Keratinocyte (primary cell): ENCODE data around the gene MGAT3. TPM values are rescaled to one million over a fixed set of nuclear protein-coding genes. Genes with fewer than 3 reads are reported as not detected.

Experiments used
- DNase-seq: peaks from one replicate; pipeline ENCODE4 v3.0.0-alpha.2; 2011; ENCODE audit warnings: low read depth, missing footprints, low spot score
- FAIRE-seq: peaks from 2 replicates; lab custom pipeline; 2011; peaks lifted over from hg19 to GRCh38; lab: Jason Lieb, UNC
- H2AFZ ChIP-seq: 2 replicates; pipeline ENCODE4 v1.6.0; 2012; ENCODE audit warnings: low read length, control low read depth, inconsistent platforms; ENCODE audit not compliant: control insufficient read depth
- H3K27ac ChIP-seq: 2 replicates; pipeline ENCODE4 v1.5.1; 2011; ENCODE audit warnings: low read length; ENCODE audit not compliant: control insufficient read depth, insufficient read depth
- H3K27me3 ChIP-seq: 3 replicates; pipeline ENCODE4 v1.6.0; 2011; ENCODE audit warnings: low read length; ENCODE audit not compliant: control insufficient read depth, insufficient read depth; ENCODE audit errors: extremely low read depth
- H3K36me3 ChIP-seq, 2 experiments: 2 replicates in 1 of 2; 3 replicates in 1 of 2; pipeline ENCODE4 v1.5.1; 2011; ENCODE audit warnings: low read length in 2 of 2, mild to moderate bottlenecking in 1 of 2; ENCODE audit not compliant: control insufficient read depth in 2 of 2, insufficient read depth in 2 of 2; ENCODE audit errors: extremely low read depth in 1 of 2
- H3K4me1 ChIP-seq: 3 replicates; pipeline ENCODE4 v1.5.1; 2011; ENCODE audit warnings: low read length; ENCODE audit not compliant: control insufficient read depth, insufficient read depth; ENCODE audit errors: extremely low read depth
- H3K4me2 ChIP-seq: 3 replicates; pipeline ENCODE4 v1.6.0; 2011; ENCODE audit warnings: low read depth, low read length; ENCODE audit not compliant: control insufficient read depth, insufficient read depth; ENCODE audit errors: extremely low read depth
- H3K4me3 ChIP-seq, 3 experiments: fragments of 200-600 bp in 1 of 3; sonication (generic) in 1 of 3; 2 replicates in 2 of 3; 3 replicates in 1 of 3; pipeline ENCODE4 v1.5.1; 2011 to 2016; ENCODE audit warnings: low read length in 3 of 3, mild to moderate bottlenecking in 3 of 3, control low read depth in 2 of 3, inconsistent platforms in 1 of 3, low read depth in 1 of 3, mixed read lengths in 1 of 3, mixed run types in 1 of 3, moderate library complexity in 1 of 3; ENCODE audit not compliant: control insufficient read depth in 2 of 3, insufficient read depth in 2 of 3; ENCODE audit errors: extremely low read depth in 1 of 3
- H3K79me2 ChIP-seq: 2 replicates; pipeline ENCODE4 v1.6.0; 2012; ENCODE audit warnings: low read length; ENCODE audit not compliant: control insufficient read depth, insufficient read depth
- H3K9ac ChIP-seq: 3 replicates; pipeline ENCODE4 v1.6.0; 2011; ENCODE audit warnings: low read length; ENCODE audit not compliant: control insufficient read depth, insufficient read depth; ENCODE audit errors: extremely low read depth
- H3K9me1 ChIP-seq: 3 replicates; pipeline ENCODE4 v1.6.0; 2011; ENCODE audit warnings: low read length; ENCODE audit not compliant: control insufficient read depth, insufficient read depth; ENCODE audit errors: extremely low read depth
- H3K9me3 ChIP-seq: 2 replicates; pipeline ENCODE4 v1.5.1; 2012; ENCODE audit warnings: low read depth, low read length; ENCODE audit not compliant: control insufficient read depth
- H4K20me1 ChIP-seq: 3 replicates; pipeline ENCODE4 v1.6.0; 2011; ENCODE audit warnings: low read length; ENCODE audit not compliant: control insufficient read depth, insufficient read depth; ENCODE audit errors: extremely low read depth
- CTCF ChIP-seq, 3 experiments: IDR thresholded peaks in 1 of 3; conservative IDR thresholded peaks in 1 of 3; optimal IDR thresholded peaks in 1 of 3; 2 replicates in 2 of 3; 3 replicates in 1 of 3; pipeline versions ENCODE3 to v1.5.1; 2011; ENCODE audit warnings: low read length in 3 of 3, mild to moderate bottlenecking in 3 of 3, moderate library complexity in 2 of 3, control low read depth in 1 of 3, inconsistent platforms in 1 of 3; ENCODE audit not compliant: insufficient read depth in 2 of 3; ENCODE audit errors: extremely low read depth in 1 of 3
- EZH2 ChIP-seq: IDR thresholded peaks from one replicate; pipeline ENCODE4 v1.6.1; 2012; ENCODE audit warnings: inconsistent platforms, mild to moderate bottlenecking, low read length, moderate library complexity
- dilution Hi-C: fragments of 300-500 bp; cut with MboI; formaldehyde crosslinking; loops from one replicate; pipeline ENCODE4 v1.7.0; 2020; ENCODE audit warnings: low sequenced_read_pairs; ENCODE audit not compliant: extremely low pct_ligation_motif_present
- polyA plus RNA-seq, 5 experiments: library from polyadenylated mRNA; depleted of rRNA in 3 of 5; stranded (reverse) in 3 of 5; stranded (forward) in 1 of 5; unstranded in 1 of 5; fragments of >200 nt; gene quantifications; 1 replicate in 1 of 5; 2 replicates in 3 of 5; 3 replicates in 1 of 5; pipeline versions ENCODE4 v1.2.1 to v1.2.3, GENCODE V29; 2011 to 2012; ENCODE audit warnings: missing spikeins in 2 of 5, low read depth in 1 of 5, low replicate concordance in 1 of 5

The MGAT3 gene
- polyA plus RNA-seq, 1 donor (not counting 4 experiments of a cell fraction or from before 2014, with no cell fraction given) = not detected

DNA sequence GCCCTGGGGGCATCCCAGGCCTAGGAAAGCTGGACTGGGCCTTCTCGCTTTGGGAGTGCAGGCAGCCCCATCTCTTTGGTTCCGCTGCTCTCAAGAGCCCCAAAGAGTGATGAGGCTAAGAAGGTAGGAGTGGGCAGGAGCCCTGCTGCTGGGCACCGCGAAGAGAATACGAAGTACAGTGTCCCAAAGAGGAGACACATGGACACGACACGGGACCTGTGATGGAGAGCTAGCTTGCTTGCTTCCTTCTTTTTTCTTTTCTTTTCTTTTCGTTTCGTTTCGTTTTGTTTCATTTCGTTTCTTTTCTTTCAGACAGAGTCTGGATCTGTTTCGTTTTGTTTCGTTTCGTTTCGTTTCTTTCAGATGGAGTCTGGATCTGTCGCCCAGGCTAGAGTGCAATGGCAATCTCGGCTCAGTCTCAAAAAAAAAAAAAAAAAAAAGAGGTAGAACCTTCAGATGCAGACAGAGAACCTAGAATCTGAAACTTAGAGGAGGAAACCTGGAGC is 10.6 kb downstream of the MGAT3 start:
- H3K9me1 ChIP-seq = no peaks in the 10 kb centered on the region
- no peak overlapping the region for H2AFZ ChIP-seq
- H3K9ac ChIP-seq = no peak overlapping the region
- H3K9me3 ChIP-seq = no peaks in the 10 kb centered on the region
- FAIRE-seq = no peak
- no peaks in the 10 kb centered on the region for H3K79me2 ChIP-seq
- TF ChIP-seq EZH2 (no peak), CTCF (optimal IDR thresholded peaks at IDR 0.05 in 1 of 3, IDR thresholded peaks at IDR 0.05 in 1 of 3, conservative IDR thresholded peaks at IDR 0.05 in 1 of 3; ENCODE audit: extremely low read depth in 1 of 3, insufficient read depth in 2 of 3, low read length in 3 of 3) (no peak)
- H3K27me3 ChIP-seq = peaks cover 16% of the 10 kb centered on the region
- no peaks in the 10 kb centered on the region for H3K36me3 ChIP-seq
- H4K20me1 ChIP-seq = peaks cover under 1% of the 10 kb centered on the region
- H3K4me1 ChIP-seq = peaks cover 6% of the 10 kb centered on the region
- no peak overlapping the region for H3K4me3 ChIP-seq
- H3K4me2 ChIP-seq = no peak overlapping the region
- DNase-seq = no peak
- dilution Hi-C loops = no loop called here
- H3K27ac ChIP-seq = no peak overlapping the region

- Histone ChIP-seq H3K79me2 (no peaks in the 10 kb centered on the region), H2AFZ (no peak overlapping the region), H3K9me3 (no peaks in the 10 kb centered on the region), H3K9me1 (no peaks in the 10 kb centered on the region), H3K27ac (no peak overlapping the region), H3K9ac (no peak overlapping the region), H3K4me3 (no peak overlapping the region), H3K4me2 (no peak overlapping the region), H3K27me3 (peaks cover 21% of the 10 kb centered on the region), H4K20me1 (peaks cover 2% of the 10 kb centered on the region), H3K4me1 (peaks cover 6% of the 10 kb centered on the region), H3K36me3 (no peaks in the 10 kb centered on the region)
- DNase-seq (no peak), FAIRE-seq (no peak)
- TF ChIP-seq CTCF (optimal IDR thresholded peaks at IDR 0.05 in 1 of 3, IDR thresholded peaks at IDR 0.05 in 1 of 3, conservative IDR thresholded peaks at IDR 0.05 in 1 of 3; ENCODE audit: extremely low read depth in 1 of 3, insufficient read depth in 2 of 3, low read length in 3 of 3) = no peak
- dilution Hi-C loops = no loop called here
These were observed 11.9 kb downstream of the MGAT3 start for GRCh38 chr22:39468487-39469325.
